Neutrophil (primary cell): Measurements from ENCODE around the gene FOXL3.

Experiments
- H3K27ac ChIP-seq: fragments of 200-600 bp; sonication (generic); 2 replicates; pipeline ENCODE4 v1.5.1; 2016; ENCODE audit warnings: mild to moderate bottlenecking, moderate library complexity
- H3K27me3 ChIP-seq: fragments of 200-600 bp; sonication (generic); 2 replicates; pipeline ENCODE4 v1.6.0; 2016; ENCODE audit warnings: mild to moderate bottlenecking
- H3K36me3 ChIP-seq: fragments of 200-600 bp; sonication (generic); 2 replicates; pipeline ENCODE4 v1.5.1; 2017
- H3K4me1 ChIP-seq, 2 experiments: fragments of 200-600 bp in 1 of 2; sonication (generic) in 1 of 2; 1 replicate in 1 of 2; 2 replicates in 1 of 2; pipeline versions ENCODE4 v1.5.1 to v1.6.1; 2013 to 2016; ENCODE audit warnings: low read depth in 1 of 2, low read length in 1 of 2, mild to moderate bottlenecking in 1 of 2, moderate library complexity in 1 of 2; ENCODE audit not compliant: control insufficient read depth in 1 of 2, insufficient read depth in 1 of 2
- H3K4me3 ChIP-seq, 2 experiments: fragments of 200-600 bp in 1 of 2; sonication (generic) in 1 of 2; 1 replicate in 1 of 2; 2 replicates in 1 of 2; pipeline ENCODE4 v1.5.1; 2013 to 2016; ENCODE audit warnings: low read depth in 1 of 2, low read length in 1 of 2, mild to moderate bottlenecking in 1 of 2, moderate library complexity in 1 of 2
- H3K9me3 ChIP-seq: fragments of 200-600 bp; sonication (generic); 2 replicates; pipeline ENCODE4 v1.5.1; 2016
- TF ChIP-seq, protein P1 (sequence below): fragments of 200-600 bp; sonication (generic); IDR thresholded peaks from 2 replicates; pipeline ENCODE4 v1.5.1; 2016; ENCODE audit warnings: antibody characterized with exemption

FOXL3 gene

DNA sequence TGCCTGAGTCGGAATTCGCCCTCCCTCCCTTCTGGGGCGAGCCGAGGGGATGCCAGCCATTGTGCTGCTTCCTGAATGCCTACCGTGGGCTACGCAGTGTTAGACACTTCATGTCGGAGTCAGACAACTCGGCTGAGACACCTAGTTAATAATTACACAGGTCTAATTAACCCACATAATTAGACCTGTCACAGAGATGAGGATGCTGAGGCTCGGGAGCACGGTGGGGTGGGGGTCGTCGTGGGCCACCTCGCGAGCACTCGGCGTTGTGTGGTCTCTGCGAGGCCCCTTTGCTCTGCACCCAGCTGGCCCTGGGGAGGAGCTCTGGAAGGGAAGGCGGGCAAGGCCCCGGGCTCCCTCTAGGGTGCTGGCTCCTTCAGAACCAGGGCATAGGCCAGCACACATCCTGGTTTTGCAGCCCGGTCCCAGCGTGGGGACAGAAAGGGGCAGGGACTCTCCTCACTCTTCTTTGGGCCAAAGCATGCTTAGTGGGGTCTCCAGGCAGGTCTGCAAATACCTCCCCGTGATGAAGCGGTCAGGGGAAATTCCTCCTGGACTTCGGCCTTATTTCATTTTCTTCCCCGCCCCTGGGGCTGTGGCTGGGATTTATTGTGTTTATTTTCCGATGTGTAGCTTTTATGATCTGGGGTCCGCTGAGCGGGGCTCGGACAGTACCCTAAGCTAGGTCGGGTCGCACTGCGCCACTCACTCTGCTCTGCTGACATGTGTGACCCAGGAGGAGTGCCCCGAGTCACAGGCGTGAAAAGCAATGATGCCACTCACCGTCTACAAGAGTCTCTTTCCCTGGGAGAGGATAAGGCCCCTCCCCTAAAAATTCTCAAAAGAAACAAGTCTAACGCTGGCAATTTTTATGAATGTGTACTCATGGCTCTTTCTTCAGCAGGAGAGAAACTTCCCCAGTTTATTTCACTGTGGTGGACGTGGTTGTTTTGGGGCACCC is 4.9 kb upstream of the FOXL3 start:
- Histone ChIP-seq H3K4me3 (no peak overlapping the region), H3K27me3 (peaks cover 62% of the 10 kb centered on the region), H3K4me1 (no peaks in the 10 kb centered on the region), H3K27ac (no peak overlapping the region), H3K9me3 (no peaks in the 10 kb centered on the region), H3K36me3 (no peaks in the 10 kb centered on the region)
- TF ChIP-seq, protein P1, sequence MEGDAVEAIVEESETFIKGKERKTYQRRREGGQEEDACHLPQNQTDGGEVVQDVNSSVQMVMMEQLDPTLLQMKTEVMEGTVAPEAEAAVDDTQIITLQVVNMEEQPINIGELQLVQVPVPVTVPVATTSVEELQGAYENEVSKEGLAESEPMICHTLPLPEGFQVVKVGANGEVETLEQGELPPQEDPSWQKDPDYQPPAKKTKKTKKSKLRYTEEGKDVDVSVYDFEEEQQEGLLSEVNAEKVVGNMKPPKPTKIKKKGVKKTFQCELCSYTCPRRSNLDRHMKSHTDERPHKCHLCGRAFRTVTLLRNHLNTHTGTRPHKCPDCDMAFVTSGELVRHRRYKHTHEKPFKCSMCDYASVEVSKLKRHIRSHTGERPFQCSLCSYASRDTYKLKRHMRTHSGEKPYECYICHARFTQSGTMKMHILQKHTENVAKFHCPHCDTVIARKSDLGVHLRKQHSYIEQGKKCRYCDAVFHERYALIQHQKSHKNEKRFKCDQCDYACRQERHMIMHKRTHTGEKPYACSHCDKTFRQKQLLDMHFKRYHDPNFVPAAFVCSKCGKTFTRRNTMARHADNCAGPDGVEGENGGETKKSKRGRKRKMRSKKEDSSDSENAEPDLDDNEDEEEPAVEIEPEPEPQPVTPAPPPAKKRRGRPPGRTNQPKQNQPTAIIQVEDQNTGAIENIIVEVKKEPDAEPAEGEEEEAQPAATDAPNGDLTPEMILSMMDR = no peak

DNA sequence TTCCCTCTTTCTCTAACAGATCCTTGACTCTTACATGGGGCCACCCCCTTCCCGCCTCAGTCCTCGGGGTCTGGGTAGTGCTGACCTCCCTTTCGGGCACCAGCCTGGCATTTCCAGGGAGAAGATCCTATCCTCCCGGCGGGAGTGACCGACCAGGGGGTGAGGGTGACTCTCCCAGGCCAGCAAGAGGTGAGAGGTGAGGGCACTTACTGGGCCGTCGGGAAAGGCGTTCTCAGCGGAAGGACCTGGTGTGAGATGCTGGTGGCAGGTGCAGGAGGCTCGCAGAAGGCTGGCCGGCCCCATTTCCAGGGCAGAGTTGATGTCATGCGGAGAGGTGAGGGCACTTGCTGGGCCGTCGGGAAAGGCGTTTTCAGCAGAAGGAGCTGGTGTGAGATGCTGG is 4.2 kb upstream of the FOXL3 start:
- peaks cover 64% of the 10 kb centered on the region for H3K27me3 ChIP-seq
- no peak overlapping the region for H3K27ac ChIP-seq
- H3K36me3 ChIP-seq = no peaks in the 10 kb centered on the region
- H3K4me3 ChIP-seq = no peak overlapping the region
- no peaks in the 10 kb centered on the region for H3K4me1 ChIP-seq
- no peaks in the 10 kb centered on the region for H3K9me3 ChIP-seq
- TF ChIP-seq, protein P1 = no peak

DNA sequence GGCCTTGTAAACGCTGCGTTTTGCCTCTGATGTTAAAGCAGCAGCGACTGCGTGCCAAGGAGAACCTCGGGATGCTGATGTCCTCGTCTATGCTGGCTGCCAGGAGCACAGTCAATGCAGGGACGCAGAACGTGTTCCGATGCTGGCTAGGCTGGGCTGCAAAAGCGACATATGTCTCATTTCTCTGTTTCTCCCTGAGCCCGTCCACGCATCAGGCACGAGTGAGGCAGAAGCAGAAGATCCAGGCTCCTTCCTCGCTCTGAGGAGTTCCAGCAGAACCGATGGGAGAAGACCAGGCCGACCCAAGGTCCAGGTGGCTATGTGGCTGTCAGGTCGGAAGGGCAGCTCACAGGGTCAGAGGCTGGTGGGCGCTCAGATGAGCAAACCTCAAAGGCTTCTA is 3.7 kb upstream of the FOXL3 start:
- no peak overlapping the region for H3K27ac ChIP-seq
- no peaks in the 10 kb centered on the region for H3K36me3 ChIP-seq
- peaks cover 70% of the 10 kb centered on the region for H3K27me3 ChIP-seq
- TF ChIP-seq, protein P1 = no peak
- no peaks in the 10 kb centered on the region for H3K4me1 ChIP-seq
- H3K9me3 ChIP-seq = no peaks in the 10 kb centered on the region
- no peak overlapping the region for H3K4me3 ChIP-seq

DNA sequence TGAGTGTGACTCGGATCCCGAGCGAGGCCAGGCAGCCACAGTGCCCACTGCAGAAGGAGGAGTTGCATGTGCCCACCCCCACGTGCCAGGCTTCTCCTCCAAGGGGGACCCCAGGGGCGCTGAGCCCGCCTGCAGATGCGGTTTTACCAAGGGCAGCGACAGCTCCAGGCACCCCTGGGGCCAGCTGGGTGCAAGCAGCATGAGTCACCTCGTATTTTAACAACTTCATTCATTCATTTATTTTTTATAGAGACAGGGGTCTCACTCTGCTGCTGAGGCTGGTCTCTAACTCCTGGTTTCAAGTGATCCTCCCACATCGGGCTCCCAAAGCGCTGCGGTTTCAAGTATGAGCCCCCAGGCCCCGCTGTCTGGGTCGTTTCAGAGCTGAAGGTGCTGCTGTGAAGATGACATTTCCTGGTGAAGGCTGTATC is 1.3 kb upstream of the FOXL3 start:
- Histone ChIP-seq H3K36me3 (no peaks in the 10 kb centered on the region), H3K9me3 (no peaks in the 10 kb centered on the region), H3K27me3 (peaks cover 94% of the 10 kb centered on the region), H3K4me1 (no peaks in the 10 kb centered on the region), H3K27ac (no peak overlapping the region), H3K4me3 (no peak overlapping the region)
- TF ChIP-seq, protein P1 = no peak

DNA sequence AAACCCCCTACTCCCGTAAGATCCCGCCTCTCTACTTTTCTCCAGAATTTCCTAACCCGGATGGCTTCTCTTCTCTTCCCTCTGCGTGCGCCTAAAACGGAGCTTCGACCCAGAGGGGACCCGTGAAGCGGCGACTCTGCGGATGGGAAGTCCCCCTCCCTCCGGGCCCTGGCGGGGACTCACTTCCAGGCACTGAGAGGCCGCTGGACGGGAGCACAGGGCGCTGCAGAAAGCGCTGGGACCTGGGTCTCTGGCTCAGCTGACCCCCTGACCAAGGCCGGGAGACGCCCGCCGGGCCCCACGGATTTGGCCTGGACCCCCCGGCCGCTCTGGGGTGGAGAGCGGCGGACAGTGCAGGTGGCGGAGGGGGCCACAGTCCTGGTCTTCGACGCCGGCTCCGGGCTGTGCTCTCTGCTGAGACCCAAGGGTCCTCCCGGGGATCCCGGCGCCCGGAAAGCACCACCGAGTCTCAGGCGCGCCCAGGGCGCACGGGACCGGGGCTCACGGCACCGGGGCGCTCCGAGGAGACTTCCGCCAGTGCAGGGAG is 688 bp upstream of the FOXL3 start:
- Histone ChIP-seq H3K27ac (no peak overlapping the region), H3K27me3 (peaks cover 97% of the 10 kb centered on the region), H3K4me1 (no peaks in the 10 kb centered on the region), H3K4me3 (no peak overlapping the region), H3K36me3 (no peaks in the 10 kb centered on the region), H3K9me3 (no peaks in the 10 kb centered on the region)
- TF ChIP-seq, protein P1 = no peak
